HepG2 (cell line): ENCODE data around the gene MFSD6. TPM values are rescaled to one million over a fixed set of nuclear protein-coding genes. Genes with fewer than 3 reads are reported as not detected.

ENCODE experiments used
- ATAC-seq: fragments of 200-7000 bp; cut with Tn5 transposase; 3 replicates; pipeline ENCODE4 v1.9.1; 2020; ENCODE audit warnings: mild to moderate bottlenecking, moderate library complexity
- BruUV-seq: library from RNA; stranded (reverse); fragments of 400-500 nt; replicated peaks from 2 replicates; lab custom pipeline; 2021; lab: Mats Ljungman, UMichigan
- CTCF ChIA-PET: fragments of 300-600 bp; formaldehyde crosslinking; extraction: SDS; loops from one replicate; lab custom pipeline; 2021; ENCODE audit warnings: low total read pairs, inconsistent platforms, low intra/inter-chr PET ratio; lab: Yijun Ruan, JAX
- POLR2A ChIA-PET: fragments of 350-600 bp; sonication (Branson Sonifier 250); formaldehyde crosslinking; loops from one replicate; lab custom pipeline; 2020; ENCODE audit warnings: antibody characterized with exemption, inconsistent platforms; lab: Yijun Ruan, JAX
- DNase-seq: peaks from one replicate; pipeline ENCODE4 v3.0.0-alpha.2; 2015; ENCODE audit warnings: low spot score
- FAIRE-seq: peaks from 3 replicates; lab custom pipeline; 2011; peaks lifted over from hg19 to GRCh38; lab: Jason Lieb, UNC
- H2AFZ ChIP-seq: one replicate; pipeline ENCODE4 v1.6.1; 2011; ENCODE audit warnings: low read length, inconsistent platforms
- H3K27ac ChIP-seq: fragments of 300-600 bp; 3 replicates; pipeline ENCODE4 v1.8.0; 2011; ENCODE audit warnings: mixed run types, mild to moderate bottlenecking, mixed read lengths, low read length, inconsistent platforms; ENCODE audit not compliant: insufficient read depth; ENCODE audit errors: extremely low read length
- H3K27me3 ChIP-seq, 2 experiments: fragments of 200-600 bp in 1 of 2; 2 replicates in 1 of 2; 3 replicates in 1 of 2; pipeline versions ENCODE4 v1.6.0 to v1.8.0; 2011; ENCODE audit warnings: low read length in 2 of 2, mild to moderate bottlenecking in 2 of 2, moderate library complexity in 2 of 2, inconsistent platforms in 1 of 2; ENCODE audit not compliant: insufficient read depth in 2 of 2, control insufficient read depth in 1 of 2
- H3K36me3 ChIP-seq, 2 experiments: fragments of 200-600 bp in 1 of 2; replicated peaks in 1 of 2; 2 replicates in 1 of 2; 3 replicates in 1 of 2; pipeline versions ENCODE4 v1.5.1 to v1.8.0; 2011; ENCODE audit warnings: low read length in 2 of 2, inconsistent platforms in 1 of 2; ENCODE audit not compliant: insufficient read depth in 2 of 2, control insufficient read depth in 1 of 2
- H3K4me1 ChIP-seq: 2 replicates; pipeline ENCODE4 v1.5.1; 2012; ENCODE audit warnings: low read length, inconsistent platforms; ENCODE audit not compliant: insufficient read depth
- H3K4me2 ChIP-seq: 2 replicates; pipeline ENCODE4 v1.6.0; 2011; ENCODE audit warnings: low read depth, low read length, inconsistent platforms
- H3K4me3 ChIP-seq, 3 experiments: fragments of 200-600 bp in 1 of 3; sonication (generic), shearing (Covaris generic) in 1 of 3; replicated peaks in 1 of 3; 2 replicates each; pipeline ENCODE4 v1.5.1; 2011 to 2016; ENCODE audit warnings: low read length in 3 of 3, inconsistent platforms in 2 of 3, low read depth in 2 of 3, mild to moderate bottlenecking in 2 of 3, control low read depth in 1 of 3, mixed read lengths in 1 of 3; ENCODE audit not compliant: insufficient read depth in 1 of 3
- H3K79me2 ChIP-seq: one replicate; pipeline ENCODE4 v1.6.1; 2011; ENCODE audit warnings: low read length, inconsistent platforms; ENCODE audit not compliant: insufficient read depth
- H3K9ac ChIP-seq: 2 replicates; pipeline ENCODE4 v1.6.0; 2011; ENCODE audit warnings: mild to moderate bottlenecking, low read depth, low read length, inconsistent platforms; ENCODE audit not compliant: insufficient read depth
- H3K9me3 ChIP-seq: 2 replicates; pipeline ENCODE4 v1.5.1; 2012; ENCODE audit warnings: mild to moderate bottlenecking, low read length
- H4K20me1 ChIP-seq: 2 replicates; pipeline ENCODE4 v1.6.0; 2011; ENCODE audit warnings: inconsistent platforms, mild to moderate bottlenecking, low read length, moderate library complexity; ENCODE audit not compliant: insufficient read depth
- DPF2 ChIP-seq: sonication (generic); formaldehyde crosslinking; IDR thresholded peaks from 2 replicates; pipeline ENCODE4 v1.4.0; 2020; ENCODE audit warnings: mild to moderate bottlenecking, low read depth, missing genetic modification reagents, borderline replicate concordance
- HDAC1 ChIP-seq: sonication (generic); formaldehyde crosslinking; IDR thresholded peaks from 2 replicates; pipeline ENCODE4 v1.5.1; 2020; ENCODE audit warnings: mild to moderate bottlenecking, missing genetic modification reagents
- STAG1 ChIP-seq: sonication (generic); formaldehyde crosslinking; IDR thresholded peaks from 2 replicates; pipeline ENCODE4 v1.4.0; 2020; ENCODE audit warnings: missing genetic modification reagents
- ZNF264 ChIP-seq: sonication (generic); formaldehyde crosslinking; IDR thresholded peaks from 2 replicates; pipeline ENCODE4 v1.4.0; 2020; ENCODE audit warnings: missing genetic modification reagents
- ZNF816 ChIP-seq: sonication (generic); formaldehyde crosslinking; IDR thresholded peaks from 2 replicates; pipeline ENCODE4 v1.8.0; 2022; ENCODE audit warnings: missing genetic modification reagents, mild to moderate bottlenecking, borderline replicate concordance
- WGBS: methylation state at CpG from one replicate; pipeline ENCODE4 v1.1.6; 2017; ENCODE audit warnings: low lambda C conversion rate; 5-methylcytosine and 5-hydroxymethylcytosine counted together
- in situ Hi-C: cut with HindIII; loops from 2 replicates; pipeline ENCODE4 v1.10.0; 2017; ENCODE audit warnings: low pct_unique_long_range_greater_than_20kb; ENCODE audit not compliant: extremely low pct_ligation_motif_present
- intact Hi-C: fragments of 100-400 bp; cut with micrococcal nuclease; formaldehyde crosslinking; loops from one replicate; pipeline ENCODE4 v1.10.0; 2022; ENCODE audit not compliant: unreplicated experiment
- polyA plus RNA-seq, 8 experiments: library from polyadenylated mRNA; depleted of rRNA in 3 of 8; stranded (reverse) in 7 of 8; unstranded in 1 of 8; fragments of >200 nt; fragmentation: Illumina TruSeq in 4 of 8; extraction: Trizol in 4 of 8; gene quantifications; 2 replicates each; pipeline versions ENCODE4 v1.2.1 to v1.2.3, GENCODE V29; 2011 to 2016; ENCODE audit warnings: low read depth in 4 of 8, missing spikeins in 1 of 8, mixed read lengths in 1 of 8; ENCODE audit not compliant: insufficient read depth in 1 of 8
- total RNA-seq, 5 experiments: library from RNA; depleted of rRNA; stranded (reverse); fragments of >200 nt; fragmentation: Illumina TruSeq; extraction: Trizol; gene quantifications; 2 replicates each; pipeline ENCODE4 v1.2.3, GENCODE V29; 2016; ENCODE audit warnings: low read depth in 1 of 5
- TF ChIP-seq, protein P1 (sequence below): IDR thresholded peaks from 2 replicates; pipeline ENCODE4 v1.6.1; 2016
- TF ChIP-seq, protein P2 (sequence below): sonication (generic); formaldehyde crosslinking; IDR thresholded peaks from 2 replicates; pipeline ENCODE4 v1.5.0; 2020; ENCODE audit warnings: mild to moderate bottlenecking, missing genetic modification reagents, moderate library complexity
- TF ChIP-seq, protein P3 (sequence below): sonication (generic); formaldehyde crosslinking; IDR thresholded peaks from 2 replicates; pipeline ENCODE4 v1.8.1; 2023; ENCODE audit warnings: missing genetic modification reagents, inconsistent platforms, borderline replicate concordance

The MFSD6 gene
- total and polyA plus RNA-seq, 2 of the 13 experiments (the other 11 are each of a cell fraction or from before 2014, with no cell fraction given): 0.92 to 1.4 TPM

DNA sequence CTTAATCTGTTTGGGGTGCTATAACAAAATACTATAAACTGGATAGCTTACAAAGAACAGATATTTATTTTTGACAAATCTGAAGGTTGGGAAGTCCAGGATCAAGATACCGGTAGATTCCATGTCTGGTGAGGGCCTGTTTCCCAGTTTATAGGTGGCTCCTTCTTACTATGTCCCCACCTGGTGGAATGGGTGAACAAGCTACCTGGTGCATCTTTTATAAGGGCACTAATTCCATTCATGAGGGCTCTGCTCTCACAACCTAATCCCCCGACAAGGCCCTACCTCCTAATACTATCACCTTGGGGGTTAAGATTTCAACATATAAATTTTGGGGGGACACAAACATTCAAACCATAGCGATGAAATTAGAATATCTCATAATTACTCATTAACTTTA is 142.0 kb downstream of the MFSD6 start:
- FAIRE-seq: no peak
- intact Hi-C loops (no loop called here), in situ Hi-C loops (no loop called here)
- no peak for TF ChIP-seq DPF2 (CRISPR knock-in tag)
- TF ChIP-seq, protein P1, sequence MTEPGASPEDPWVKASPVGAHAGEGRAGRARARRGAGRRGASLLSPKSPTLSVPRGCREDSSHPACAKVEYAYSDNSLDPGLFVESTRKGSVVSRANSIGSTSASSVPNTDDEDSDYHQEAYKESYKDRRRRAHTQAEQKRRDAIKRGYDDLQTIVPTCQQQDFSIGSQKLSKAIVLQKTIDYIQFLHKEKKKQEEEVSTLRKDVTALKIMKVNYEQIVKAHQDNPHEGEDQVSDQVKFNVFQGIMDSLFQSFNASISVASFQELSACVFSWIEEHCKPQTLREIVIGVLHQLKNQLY: no peak
- TF ChIP-seq, protein P2, sequence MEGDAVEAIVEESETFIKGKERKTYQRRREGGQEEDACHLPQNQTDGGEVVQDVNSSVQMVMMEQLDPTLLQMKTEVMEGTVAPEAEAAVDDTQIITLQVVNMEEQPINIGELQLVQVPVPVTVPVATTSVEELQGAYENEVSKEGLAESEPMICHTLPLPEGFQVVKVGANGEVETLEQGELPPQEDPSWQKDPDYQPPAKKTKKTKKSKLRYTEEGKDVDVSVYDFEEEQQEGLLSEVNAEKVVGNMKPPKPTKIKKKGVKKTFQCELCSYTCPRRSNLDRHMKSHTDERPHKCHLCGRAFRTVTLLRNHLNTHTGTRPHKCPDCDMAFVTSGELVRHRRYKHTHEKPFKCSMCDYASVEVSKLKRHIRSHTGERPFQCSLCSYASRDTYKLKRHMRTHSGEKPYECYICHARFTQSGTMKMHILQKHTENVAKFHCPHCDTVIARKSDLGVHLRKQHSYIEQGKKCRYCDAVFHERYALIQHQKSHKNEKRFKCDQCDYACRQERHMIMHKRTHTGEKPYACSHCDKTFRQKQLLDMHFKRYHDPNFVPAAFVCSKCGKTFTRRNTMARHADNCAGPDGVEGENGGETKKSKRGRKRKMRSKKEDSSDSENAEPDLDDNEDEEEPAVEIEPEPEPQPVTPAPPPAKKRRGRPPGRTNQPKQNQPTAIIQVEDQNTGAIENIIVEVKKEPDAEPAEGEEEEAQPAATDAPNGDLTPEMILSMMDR (CRISPR knock-in tag): peak; percentile 22; the same call in 1 of the 2 replicates
- TF ChIP-seq HDAC1 (CRISPR knock-in tag): no peak
- no peak for TF ChIP-seq ZNF816 (CRISPR knock-in tag)
- TF ChIP-seq ZNF264: peak; percentile 86
- peak; percentile 32; the same call in 1 of the 2 replicates for TF ChIP-seq STAG1 (CRISPR knock-in tag)
- TF ChIP-seq, protein P3, sequence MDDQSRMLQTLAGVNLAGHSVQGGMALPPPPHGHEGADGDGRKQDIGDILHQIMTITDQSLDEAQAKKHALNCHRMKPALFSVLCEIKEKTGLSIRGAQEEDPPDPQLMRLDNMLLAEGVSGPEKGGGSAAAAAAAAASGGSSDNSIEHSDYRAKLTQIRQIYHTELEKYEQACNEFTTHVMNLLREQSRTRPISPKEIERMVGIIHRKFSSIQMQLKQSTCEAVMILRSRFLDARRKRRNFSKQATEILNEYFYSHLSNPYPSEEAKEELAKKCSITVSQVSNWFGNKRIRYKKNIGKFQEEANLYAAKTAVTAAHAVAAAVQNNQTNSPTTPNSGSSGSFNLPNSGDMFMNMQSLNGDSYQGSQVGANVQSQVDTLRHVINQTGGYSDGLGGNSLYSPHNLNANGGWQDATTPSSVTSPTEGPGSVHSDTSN (CRISPR knock-in tag): no peak
- 41% methylated on average over 3 of the region's 3 CpGs for WGBS
- peak; percentile 37; the same call in 2 of the 3 replicates for ATAC-seq
- no peaks in the 10 kb centered on the region for H3K79me2 ChIP-seq
- H3K36me3 ChIP-seq: no peaks in the 10 kb centered on the region
- peaks cover 23% of the 10 kb centered on the region for H3K4me1 ChIP-seq
- H3K27ac ChIP-seq: no peak overlapping the region
- no peaks in the 10 kb centered on the region for H3K9me3 ChIP-seq
- no peak overlapping the region for H2AFZ ChIP-seq
- no peak overlapping the region for H3K9ac ChIP-seq
- CTCF ChIA-PET: no interaction called here
- no peak overlapping the region for H3K4me3 ChIP-seq
- no peaks in the 10 kb centered on the region for H4K20me1 ChIP-seq
- BruUV-seq: no TSS peak
- no peak for DNase-seq
- POLR2A ChIA-PET: no interaction called here
- H3K4me2 ChIP-seq: no peak overlapping the region
- no peaks in the 10 kb centered on the region for H3K27me3 ChIP-seq

Other genes starting within 250 kb of the MFSD6 start
- gene HIBCH, start 88.5 kb upstream of the MFSD6 start, total RNA-seq (2016; rRNA removed; fragmentation: Illumina TruSeq; extraction: Trizol): 49.5 and 67.0 TPM in 2 replicates
- 17.8 and 18.8 TPM in 2 replicates for gene HIBCH, start 88.5 kb upstream of the MFSD6 start, polyA plus RNA-seq (2011; rRNA removed)
- gene INPP1, start 64.8 kb upstream of the MFSD6 start, total RNA-seq (2016; rRNA removed; fragmentation: Illumina TruSeq; extraction: Trizol): 13.3 and 15.2 TPM in 2 replicates
- gene INPP1, start 64.8 kb upstream of the MFSD6 start, polyA plus RNA-seq (2011; rRNA removed): 10.0 and 10.5 TPM in 2 replicates
- 7.8 and 9.8 TPM in 2 replicates for gene NEMP2, start 126.4 kb downstream of the MFSD6 start, total RNA-seq (2016; rRNA removed; fragmentation: Illumina TruSeq; extraction: Trizol)
- gene NEMP2, start 126.4 kb downstream of the MFSD6 start, polyA plus RNA-seq (2011; rRNA removed): 2.4 and 3.3 TPM in 2 replicates
- 46.0 and 51.2 TPM in 2 replicates for gene NAB1, start 240.7 kb downstream of the MFSD6 start, total RNA-seq (2016; rRNA removed; fragmentation: Illumina TruSeq; extraction: Trizol)
- 19.6 and 24.5 TPM in 2 replicates for gene NAB1, start 240.7 kb downstream of the MFSD6 start, polyA plus RNA-seq (2011; rRNA removed)